Bronchial epithelial cell (primary cell): Measurements from ENCODE around the gene WLS. TPM values are rescaled to one million over a fixed set of nuclear protein-coding genes. Genes with fewer than 3 reads are reported as not detected.
A peak's percentile ranks its signal among the peaks of the same experiment; 100 is the strongest.

Experiments used
- DNase-seq: peaks from one replicate; pipeline ENCODE4 v3.0.0-alpha.2; 2010; ENCODE audit warnings: low read depth
- FAIRE-seq: peaks from 2 replicates; lab custom pipeline; 2011; peaks lifted over from hg19 to GRCh38; lab: Jason Lieb, UNC
- H3K27me3 ChIP-seq: 2 replicates; pipeline ENCODE4 v1.5.1; 2011; ENCODE audit warnings: low read length; ENCODE audit not compliant: control insufficient read depth, insufficient read depth
- H3K36me3 ChIP-seq: 2 replicates; pipeline ENCODE4 v1.5.1; 2011; ENCODE audit warnings: low read length; ENCODE audit not compliant: control insufficient read depth, insufficient read depth
- H3K4me3 ChIP-seq: 2 replicates; pipeline ENCODE4 v1.5.1; 2011; ENCODE audit warnings: mild to moderate bottlenecking, low read depth, low read length, control low read depth
- CTCF ChIP-seq: IDR thresholded peaks from 2 replicates; pipeline ENCODE4 v1.5.1; 2011; ENCODE audit warnings: mild to moderate bottlenecking, moderate library complexity, low read length, control low read depth, inconsistent platforms; ENCODE audit not compliant: insufficient read depth, severe bottlenecking
- total RNA-seq: library from RNA; depleted of rRNA; stranded (reverse); fragments of >200 nt; gene quantifications from 2 replicates; pipeline ENCODE4 v1.2.1, GENCODE V29; 2014

The WLS gene
- total RNA-seq, 1 donor from 2014 or later, result 39.8 TPM

GRCh38 chr1:68254667-68255226 is 22.4 kb upstream of the WLS start:
- Histone ChIP-seq H3K36me3 (no peaks in the 10 kb centered on the region), H3K4me3 (no peak overlapping the region), H3K27me3 (no peaks in the 10 kb centered on the region)
- DNase-seq (no peak), FAIRE-seq (no peak)
- no peak for TF ChIP-seq CTCF

- DNase-seq, result no peak
- H3K27me3 ChIP-seq, result no peaks in the 10 kb centered on the region
- no peak for FAIRE-seq
These were observed 4.7 kb upstream of the WLS start for GRCh38 chr1:68237040-68237439.

GRCh38 chr1:68234094-68234493 is 1.8 kb upstream of the WLS start:
- Histone ChIP-seq H3K27me3 (no peaks in the 10 kb centered on the region), H3K4me3 (no peak overlapping the region), H3K36me3 (no peaks in the 10 kb centered on the region)
- DNase-seq (peak; percentile 53), FAIRE-seq (no peak)
- TF ChIP-seq CTCF, result no peak

More at GRCh38 chr1:68237040-68237439, 4.7 kb upstream of the WLS start:
- H3K4me3 ChIP-seq, result no peak overlapping the region
- TF ChIP-seq CTCF, result no peak
- no peaks in the 10 kb centered on the region for H3K36me3 ChIP-seq

GRCh38 chr1:68233202-68233601 is 879 bp upstream of the WLS start:
- DNase-seq, result no peak
- Histone ChIP-seq H3K36me3 (no peaks in the 10 kb centered on the region), H3K27me3 (no peaks in the 10 kb centered on the region), H3K4me3 (no peak overlapping the region)
- no peak for TF ChIP-seq CTCF
- FAIRE-seq, result no peak

GRCh38 chr1:68231627-68232288 is 565 bp downstream of the WLS start:
- no peaks in the 10 kb centered on the region for H3K27me3 ChIP-seq
- FAIRE-seq, result no peak
- H3K36me3 ChIP-seq, result no peaks in the 10 kb centered on the region
- DNase-seq, result no peak
- peak overlapping the region; percentile 58 for H3K4me3 ChIP-seq
- TF ChIP-seq CTCF, result no peak
